ENCODE data around the gene ATP2B3.

The ATP2B3 gene

DNA sequence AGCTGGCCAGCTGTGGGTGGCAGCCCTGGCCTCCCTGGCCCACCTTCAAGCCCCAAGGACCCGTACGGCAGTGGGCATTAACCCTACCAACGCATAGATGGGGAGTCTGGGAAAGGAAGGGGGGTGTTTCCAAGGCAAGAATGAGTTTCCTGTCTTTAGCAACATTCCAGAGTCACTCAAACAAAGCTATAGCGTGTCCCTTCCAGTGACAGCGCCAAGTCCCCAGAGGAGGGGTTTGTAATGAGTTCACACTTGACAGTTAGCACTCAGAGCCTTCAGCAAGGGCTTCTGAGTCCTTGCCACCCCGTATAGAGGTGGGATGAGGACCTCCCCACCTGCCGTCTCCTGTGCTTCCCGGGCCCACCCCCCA lies 20.9 kb upstream of the ATP2B3 start:
- H3K27ac ChIP-seq, result peak overlapping the region; percentile 86 to 93
- H3K27me3 ChIP-seq, result no peaks in the 10 kb centered on the region
- H3K9me3 ChIP-seq, result no peaks in the 10 kb centered on the region
- no peak for DNase-seq
- peaks cover 0 to 64% (median 45%) of the 10 kb centered on the region in 4 donors for H3K4me1 ChIP-seq
- no peaks in the 10 kb centered on the region for H3K36me3 ChIP-seq
- peak overlapping the region; percentile 64 to 69 for H3K4me3 ChIP-seq
- intact Hi-C loops (cut with DNase I; ENCODE audit: low total_unique reads), result no loop called here
- TF ChIP-seq, protein P1, sequence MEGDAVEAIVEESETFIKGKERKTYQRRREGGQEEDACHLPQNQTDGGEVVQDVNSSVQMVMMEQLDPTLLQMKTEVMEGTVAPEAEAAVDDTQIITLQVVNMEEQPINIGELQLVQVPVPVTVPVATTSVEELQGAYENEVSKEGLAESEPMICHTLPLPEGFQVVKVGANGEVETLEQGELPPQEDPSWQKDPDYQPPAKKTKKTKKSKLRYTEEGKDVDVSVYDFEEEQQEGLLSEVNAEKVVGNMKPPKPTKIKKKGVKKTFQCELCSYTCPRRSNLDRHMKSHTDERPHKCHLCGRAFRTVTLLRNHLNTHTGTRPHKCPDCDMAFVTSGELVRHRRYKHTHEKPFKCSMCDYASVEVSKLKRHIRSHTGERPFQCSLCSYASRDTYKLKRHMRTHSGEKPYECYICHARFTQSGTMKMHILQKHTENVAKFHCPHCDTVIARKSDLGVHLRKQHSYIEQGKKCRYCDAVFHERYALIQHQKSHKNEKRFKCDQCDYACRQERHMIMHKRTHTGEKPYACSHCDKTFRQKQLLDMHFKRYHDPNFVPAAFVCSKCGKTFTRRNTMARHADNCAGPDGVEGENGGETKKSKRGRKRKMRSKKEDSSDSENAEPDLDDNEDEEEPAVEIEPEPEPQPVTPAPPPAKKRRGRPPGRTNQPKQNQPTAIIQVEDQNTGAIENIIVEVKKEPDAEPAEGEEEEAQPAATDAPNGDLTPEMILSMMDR (IDR thresholded peaks at IDR 0.05), result no peak

DNA sequence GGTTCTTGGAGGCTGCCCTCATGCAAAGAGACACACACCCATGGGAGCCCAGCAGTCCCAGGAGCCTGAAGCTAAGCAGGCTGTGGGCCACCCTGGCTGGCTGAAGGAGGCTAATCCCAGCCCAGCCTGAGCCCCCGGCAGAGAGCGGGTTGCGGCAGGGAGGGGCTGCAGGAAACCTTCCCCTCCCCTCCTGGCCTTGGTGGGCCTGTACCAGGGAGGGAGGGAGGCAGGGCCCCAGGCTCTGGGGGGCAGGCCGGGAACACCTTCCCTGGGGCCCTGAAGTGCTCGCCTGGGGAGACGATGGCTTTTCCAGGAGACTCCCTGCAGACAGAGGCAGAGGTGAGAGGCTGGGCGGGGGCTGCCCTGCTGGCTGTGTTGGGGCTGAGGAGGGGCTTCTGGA lies 19.0 kb upstream of the ATP2B3 start:
- no peak for DNase-seq
- peak overlapping the region; percentile 41 to 43 for H3K4me3 ChIP-seq
- no peaks in the 10 kb centered on the region for H3K9me3 ChIP-seq
- TF ChIP-seq, protein P1 (IDR thresholded peaks at IDR 0.05), result no peak
- no peaks in the 10 kb centered on the region for H3K36me3 ChIP-seq
- no peaks in the 10 kb centered on the region for H3K27me3 ChIP-seq
- peak overlapping the region; percentile 74 to 85 for H3K27ac ChIP-seq
- intact Hi-C loops (cut with DNase I; ENCODE audit: low total_unique reads), result no loop called here
- H3K4me1 ChIP-seq, result peaks cover 0 to 68% (median 57%) of the 10 kb centered on the region in 4 donors

DNA sequence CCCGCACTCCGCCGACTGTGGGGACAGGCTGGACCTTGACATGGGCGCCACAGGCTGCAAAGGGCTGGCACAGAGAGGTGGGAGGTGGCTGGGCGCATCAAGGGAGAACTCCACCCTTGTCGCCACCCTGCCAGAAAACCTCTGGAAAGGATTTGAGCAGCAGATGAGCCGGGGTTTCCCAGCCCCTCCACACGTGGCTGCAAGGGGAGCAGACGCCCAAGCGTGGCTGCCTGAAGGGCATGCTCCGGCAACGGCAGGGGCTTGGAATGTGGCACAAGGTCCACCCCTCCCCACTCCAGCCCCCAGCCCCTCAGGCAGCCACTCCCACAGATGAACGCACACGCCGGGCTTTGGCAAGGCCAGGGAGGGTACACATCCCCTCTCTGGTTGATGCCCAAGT lies 18.1 kb upstream of the ATP2B3 start:
- Histone ChIP-seq H3K4me3 (peak overlapping the region; percentile 41 to 43), H3K27ac (peak overlapping the region; percentile 54 to 85), H3K36me3 (no peaks in the 10 kb centered on the region), H3K27me3 (no peaks in the 10 kb centered on the region), H3K9me3 (no peaks in the 10 kb centered on the region), H3K4me1 (peaks cover 0 to 62% (median 52%) of the 10 kb centered on the region in 4 donors)
- TF ChIP-seq, protein P1 (IDR thresholded peaks at IDR 0.05), result no peak
- intact Hi-C loops (cut with DNase I; ENCODE audit: low total_unique reads), result no loop called here
- DNase-seq, result peak in 1 of 2 donors; percentile 87

DNA sequence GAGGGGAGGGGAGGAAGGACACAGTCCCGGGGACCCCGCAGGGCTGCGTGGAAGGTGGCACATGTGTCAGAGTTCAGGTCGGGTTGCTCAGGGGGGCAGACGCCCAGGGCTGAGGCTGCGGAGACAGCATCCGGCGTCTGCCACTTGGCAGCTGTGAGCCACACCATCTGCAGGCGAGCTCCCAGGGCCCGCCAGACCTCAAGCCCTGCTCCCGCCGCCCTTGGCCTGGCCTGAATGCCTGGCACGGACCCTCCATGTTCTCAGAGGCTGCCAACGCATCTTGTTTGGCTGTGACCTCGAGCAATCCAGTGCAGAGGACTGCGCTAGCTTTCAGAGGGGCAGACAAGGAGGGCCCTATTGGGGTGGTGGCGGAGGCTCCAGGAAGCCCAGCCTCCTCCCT lies 17.6 kb upstream of the ATP2B3 start:
- DNase-seq, result peak; percentile 52 to 84
- Histone ChIP-seq H3K36me3 (peaks cover 0 to 3% (median 0%) of the 10 kb centered on the region in 3 donors), H3K27me3 (no peaks in the 10 kb centered on the region), H3K9me3 (no peaks in the 10 kb centered on the region), H3K4me1 (peaks cover 0 to 62% (median 51%) of the 10 kb centered on the region in 4 donors), H3K27ac (peak overlapping the region; percentile 54 to 85), H3K4me3 (peak overlapping the region; percentile 41 to 43)
- TF ChIP-seq, protein P1 (IDR thresholded peaks at IDR 0.05), result no peak
- intact Hi-C loops (cut with DNase I; ENCODE audit: low total_unique reads), result no loop called here

DNA sequence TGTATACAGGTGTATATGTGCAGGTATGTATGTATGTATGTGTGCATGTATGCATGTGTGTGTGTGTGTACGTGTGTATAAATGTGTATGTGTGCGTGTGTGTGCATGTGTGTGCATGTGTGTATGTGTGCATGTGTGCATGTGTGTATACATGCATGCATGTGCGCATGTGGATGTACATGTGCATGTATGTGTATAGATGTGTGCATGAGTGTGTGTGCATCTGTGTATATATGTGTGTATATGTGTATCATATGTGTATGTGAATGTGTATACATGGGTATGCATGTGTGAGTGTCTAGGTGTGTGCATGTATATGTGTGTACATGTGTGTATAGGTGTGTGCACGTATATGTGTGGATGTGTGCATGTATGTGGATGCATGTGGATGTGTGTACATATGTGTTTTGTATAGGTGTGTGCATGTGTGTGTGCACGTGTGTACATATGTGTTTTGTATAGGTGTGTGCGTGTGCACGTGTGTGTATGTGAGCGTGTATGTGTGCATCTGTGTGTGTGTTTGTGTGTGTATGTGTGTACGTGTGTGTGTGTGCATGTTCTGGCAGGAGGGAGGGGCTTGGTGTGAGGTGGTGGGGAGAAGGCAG lies 16.7 kb upstream of the ATP2B3 start:
- no peak for DNase-seq
- no peaks in the 10 kb centered on the region for H3K9me3 ChIP-seq
- peak overlapping the region; percentile 88 to 91 for H3K27ac ChIP-seq
- H3K4me3 ChIP-seq, result peak overlapping the region in 1 of 2 donors; percentile 43
- TF ChIP-seq, protein P1 (IDR thresholded peaks at IDR 0.05), result no peak
- no peaks in the 10 kb centered on the region for H3K27me3 ChIP-seq
- H3K36me3 ChIP-seq, result peaks cover 0 to 8% (median 4%) of the 10 kb centered on the region in 3 donors
- intact Hi-C loops (cut with DNase I; ENCODE audit: low total_unique reads), result no loop called here
- H3K4me1 ChIP-seq, result peaks cover 0 to 62% (median 51%) of the 10 kb centered on the region in 4 donors

Data from tibial artery (tissue), 4 donors.